HG03103 (cell line): Measurements from ENCODE around the gene MRFAP1L1.
"Not testable (repeated sequence)": the region's sequence is repeated elsewhere in the genome, so short reads cannot be mapped to it uniquely, and the experiment has no call there.

Experiments used
- ATAC-seq: cut with Tn5 transposase; IDR thresholded peaks from one replicate; pipeline ENCODE4 v1.9.1; 2021; ENCODE audit warnings: low read depth; ENCODE audit not compliant: unreplicated experiment

Gene MRFAP1L1

GRCh38 chr4:6709230-6710114 lies at the start of gene MRFAP1L1:
Gene MRFAP1L1 (minus strand): TSS chr4:6709865. CDS start chr4:6709629, 236 bp downstream.
- peak; percentile 57 for ATAC-seq

GRCh38 chr4:6758728-6759127 lies 49.1 kb upstream of the MRFAP1L1 start:
- no peak for ATAC-seq

GRCh38 chr4:6756345-6756744 lies 46.7 kb upstream of the MRFAP1L1 start:
- not testable (repeated sequence) for ATAC-seq

- no peak for ATAC-seq
Measured at GRCh38 chr4:6755088-6755753, 45.6 kb upstream of the MRFAP1L1 start.

- no peak for ATAC-seq
Measured at GRCh38 chr4:6754481-6755087, 44.9 kb upstream of the MRFAP1L1 start.

- no peak for ATAC-seq
Measured at GRCh38 chr4:6753891-6754290, 44.2 kb upstream of the MRFAP1L1 start.

- ATAC-seq: no peak
Measured at GRCh38 chr4:6753103-6753560, 43.5 kb upstream of the MRFAP1L1 start.

GRCh38 chr4:6752486-6752829 lies 42.8 kb upstream of the MRFAP1L1 start:
- no peak for ATAC-seq

- ATAC-seq: no peak
Measured at GRCh38 chr4:6751611-6752485, 42.2 kb upstream of the MRFAP1L1 start.

- ATAC-seq: no peak
Measured at GRCh38 chr4:6750286-6751221, 40.9 kb upstream of the MRFAP1L1 start.

- no peak for ATAC-seq
Measured at GRCh38 chr4:6749340-6750171, 39.9 kb upstream of the MRFAP1L1 start.

- no peak for ATAC-seq
Measured at GRCh38 chr4:6748286-6748685, 38.6 kb upstream of the MRFAP1L1 start.

GRCh38 chr4:6747294-6748051 lies 37.8 kb upstream of the MRFAP1L1 start:
- no peak for ATAC-seq

- ATAC-seq: no peak
Measured at GRCh38 chr4:6746721-6747293, 37.1 kb upstream of the MRFAP1L1 start.

- no peak for ATAC-seq
Measured at GRCh38 chr4:6742989-6743388, 33.3 kb upstream of the MRFAP1L1 start.

GRCh38 chr4:6742507-6742906 lies 32.8 kb upstream of the MRFAP1L1 start:
- no peak for ATAC-seq

- ATAC-seq: no peak
Measured at GRCh38 chr4:6740347-6740746, 30.7 kb upstream of the MRFAP1L1 start.
